OCI-LY1 (cell line): ENCODE measurements around the gene LIN28B.

Source experiments
- H2AFZ ChIP-seq: fragments of 200-600 bp; sonication (generic), shearing (Covaris generic); 2 replicates; pipeline ENCODE4 v1.6.0; 2014; ENCODE audit warnings: antibody characterized with exemption, mild to moderate bottlenecking, low read length
- H3F3A ChIP-seq: fragments of 200-600 bp; sonication (generic), shearing (Covaris generic); 2 replicates; pipeline ENCODE4 v1.6.0; 2014; ENCODE audit warnings: mild to moderate bottlenecking, antibody characterized with exemption, low read length, moderate library complexity; ENCODE audit not compliant: insufficient read depth
- H3K27ac ChIP-seq: fragments of 200-600 bp; sonication (generic); 2 replicates; pipeline ENCODE4 v1.5.1; 2014; ENCODE audit warnings: low read length, mixed run types, mild to moderate bottlenecking, low read depth; ENCODE audit not compliant: poor library complexity, severe bottlenecking
- H3K27me3 ChIP-seq: fragments of 200-600 bp; sonication (generic); 2 replicates; pipeline ENCODE4 v1.6.0; 2014; ENCODE audit warnings: antibody characterized with exemption, mild to moderate bottlenecking, low read length, moderate library complexity; ENCODE audit not compliant: insufficient read depth
- H3K36me3 ChIP-seq: fragments of 200-600 bp; sonication (generic); 2 replicates; pipeline ENCODE4 v1.6.1; 2014; ENCODE audit warnings: mild to moderate bottlenecking, antibody characterized with exemption, low read length, moderate library complexity, mixed read lengths; ENCODE audit not compliant: insufficient read depth
- H3K4me1 ChIP-seq: fragments of 200-600 bp; sonication (generic); 2 replicates; pipeline ENCODE4 v1.5.1; 2014; ENCODE audit warnings: mild to moderate bottlenecking, low read length, moderate library complexity; ENCODE audit not compliant: insufficient read depth, severe bottlenecking
- H3K4me2 ChIP-seq: fragments of 200-600 bp; sonication (generic), shearing (Covaris generic); 2 replicates; pipeline ENCODE4 v1.6.1; 2014; ENCODE audit warnings: low read length
- H3K4me3 ChIP-seq: fragments of 200-600 bp; sonication (generic); 2 replicates; pipeline ENCODE4 v1.5.1; 2014; ENCODE audit warnings: low read length, low read depth, mild to moderate bottlenecking, mixed read lengths; ENCODE audit not compliant: poor library complexity, severe bottlenecking
- H3K79me2 ChIP-seq: fragments of 200-600 bp; shearing (Covaris generic); 2 replicates; pipeline ENCODE4 v1.6.1; 2016; ENCODE audit warnings: mixed run types, low read length, mixed read lengths; ENCODE audit not compliant: insufficient read depth
- H3K9ac ChIP-seq: fragments of 200-600 bp; sonication (generic), shearing (Covaris generic); 2 replicates; pipeline ENCODE4 v1.6.1; 2014; ENCODE audit warnings: mild to moderate bottlenecking, low read length, mixed read lengths
- H3K9me2 ChIP-seq: fragments of 200-600 bp; sonication (generic), shearing (Covaris generic); 2 replicates; pipeline ENCODE4 v1.6.1; 2014; ENCODE audit warnings: low read depth, mild to moderate bottlenecking, low read length, mixed read lengths
- H3K9me3 ChIP-seq: fragments of 200-600 bp; shearing (Covaris generic); 2 replicates; pipeline ENCODE4 v1.6.1; 2014; ENCODE audit warnings: low read length, mixed read lengths
- H4K20me1 ChIP-seq: fragments of 200-600 bp; sonication (generic), shearing (Covaris generic); 2 replicates; pipeline ENCODE4 v1.6.0; 2016; ENCODE audit warnings: mild to moderate bottlenecking, low read length; ENCODE audit not compliant: insufficient read depth
- EZH2 ChIP-seq: fragments of 200-600 bp; sonication (generic), shearing (Covaris generic); IDR thresholded peaks from 2 replicates; pipeline ENCODE4 v1.8.0; 2017; ENCODE audit warnings: borderline replicate concordance, mixed run types, mild to moderate bottlenecking, antibody characterized with exemption, low read length, moderate library complexity, mixed read lengths
- TF ChIP-seq, protein P1 (sequence below): fragments of 200-600 bp; sonication (generic), shearing (Covaris generic); IDR thresholded peaks from 2 replicates; pipeline ENCODE4 v1.5.1; 2017; ENCODE audit warnings: mild to moderate bottlenecking, antibody characterized with exemption, low read length, moderate library complexity, mixed read lengths

LIN28B gene

DNA sequence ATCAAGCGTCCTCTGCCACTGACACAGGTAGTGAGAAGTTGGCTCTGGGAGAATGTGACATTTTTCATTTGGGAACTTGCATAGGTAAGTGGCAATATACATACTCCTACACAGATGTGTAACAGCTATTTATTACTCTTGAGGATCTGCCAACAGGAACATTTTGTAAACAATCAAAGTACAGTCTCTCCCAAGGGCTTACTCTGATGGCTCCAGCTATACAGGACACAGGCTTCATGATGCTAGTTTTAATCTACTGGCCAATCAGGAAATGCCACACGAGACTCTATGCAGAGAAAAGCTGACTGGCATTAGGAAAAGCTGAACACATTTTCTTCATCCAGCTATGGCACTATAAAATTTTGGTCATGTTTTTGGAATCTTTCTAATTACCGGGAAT is 165.1 kb downstream of the LIN28B start:
- no peaks in the 10 kb centered on the region for H4K20me1 ChIP-seq
- H3K9me2 ChIP-seq: no peaks in the 10 kb centered on the region
- no peaks in the 10 kb centered on the region for H3K27me3 ChIP-seq
- no peaks in the 10 kb centered on the region for H3K36me3 ChIP-seq
- no peaks in the 10 kb centered on the region for H3K79me2 ChIP-seq
- H3F3A ChIP-seq: no peaks in the 10 kb centered on the region
- no peak overlapping the region for H3K27ac ChIP-seq
- no peaks in the 10 kb centered on the region for H3K4me1 ChIP-seq
- no peak overlapping the region for H3K4me2 ChIP-seq
- H3K9ac ChIP-seq: no peak overlapping the region
- no peak for TF ChIP-seq EZH2
- TF ChIP-seq, protein P1, sequence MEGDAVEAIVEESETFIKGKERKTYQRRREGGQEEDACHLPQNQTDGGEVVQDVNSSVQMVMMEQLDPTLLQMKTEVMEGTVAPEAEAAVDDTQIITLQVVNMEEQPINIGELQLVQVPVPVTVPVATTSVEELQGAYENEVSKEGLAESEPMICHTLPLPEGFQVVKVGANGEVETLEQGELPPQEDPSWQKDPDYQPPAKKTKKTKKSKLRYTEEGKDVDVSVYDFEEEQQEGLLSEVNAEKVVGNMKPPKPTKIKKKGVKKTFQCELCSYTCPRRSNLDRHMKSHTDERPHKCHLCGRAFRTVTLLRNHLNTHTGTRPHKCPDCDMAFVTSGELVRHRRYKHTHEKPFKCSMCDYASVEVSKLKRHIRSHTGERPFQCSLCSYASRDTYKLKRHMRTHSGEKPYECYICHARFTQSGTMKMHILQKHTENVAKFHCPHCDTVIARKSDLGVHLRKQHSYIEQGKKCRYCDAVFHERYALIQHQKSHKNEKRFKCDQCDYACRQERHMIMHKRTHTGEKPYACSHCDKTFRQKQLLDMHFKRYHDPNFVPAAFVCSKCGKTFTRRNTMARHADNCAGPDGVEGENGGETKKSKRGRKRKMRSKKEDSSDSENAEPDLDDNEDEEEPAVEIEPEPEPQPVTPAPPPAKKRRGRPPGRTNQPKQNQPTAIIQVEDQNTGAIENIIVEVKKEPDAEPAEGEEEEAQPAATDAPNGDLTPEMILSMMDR: no peak
- no peak overlapping the region for H3K4me3 ChIP-seq
- H2AFZ ChIP-seq: no peak overlapping the region
- no peaks in the 10 kb centered on the region for H3K9me3 ChIP-seq

DNA sequence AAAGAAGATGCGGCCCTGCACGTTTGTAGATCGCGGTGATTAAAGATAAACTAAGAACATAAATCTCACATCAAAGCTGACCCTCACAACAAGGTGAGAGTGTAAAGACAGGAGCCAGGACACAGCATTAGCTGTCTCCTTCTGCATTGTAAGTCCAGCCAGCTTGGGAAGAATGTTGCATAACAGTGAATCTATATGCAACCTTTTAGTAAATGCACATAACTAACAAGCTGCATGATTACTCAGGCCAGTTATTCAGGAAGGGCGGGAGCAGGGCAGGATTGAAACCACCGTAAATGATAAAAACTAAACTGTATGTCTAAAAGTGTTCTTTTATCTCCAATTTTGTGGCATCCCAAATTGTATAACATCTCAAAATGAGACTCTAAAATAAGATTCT is 165.8 kb downstream of the LIN28B start:
- no peaks in the 10 kb centered on the region for H3K9me3 ChIP-seq
- no peak overlapping the region for H2AFZ ChIP-seq

More for the DNA sequence above, 165.8 kb downstream of the LIN28B start:
- Histone ChIP-seq H3K4me1 (no peaks in the 10 kb centered on the region), H3K9me2 (no peaks in the 10 kb centered on the region), H3K36me3 (no peaks in the 10 kb centered on the region), H3K9ac (no peak overlapping the region), H3K27ac (no peak overlapping the region), H3F3A (no peaks in the 10 kb centered on the region), H4K20me1 (no peaks in the 10 kb centered on the region), H3K4me2 (no peak overlapping the region), H3K4me3 (no peak overlapping the region), H3K79me2 (no peaks in the 10 kb centered on the region), H3K27me3 (no peaks in the 10 kb centered on the region)
- TF ChIP-seq, protein P1: no peak
- TF ChIP-seq EZH2: no peak
